Suprapubic skin (tissue), 4 donors: ENCODE data around the gene PIGL.

Experiments used
- CTCF ChIP-seq, 2 donors: fragments of 200-600 bp in 1 of 2; fragments of 450-650 bp in 1 of 2; sonication (generic) in 1 of 2; IDR thresholded peaks; one replicate each; pipeline ENCODE4 v1.5.1; 2016 to 2019; ENCODE audit warnings: antibody characterized with exemption in 2 of 2, mild to moderate bottlenecking in 1 of 2, moderate library complexity in 1 of 2
- EP300 ChIP-seq: sonication (generic); formaldehyde crosslinking; IDR thresholded peaks from one replicate; pipeline ENCODE4 v1.6.1; 2017; ENCODE audit warnings: antibody characterized with exemption
- POLR2A ChIP-seq, 2 donors: fragments of 450-650 bp; IDR thresholded peaks; one replicate each; pipeline ENCODE4 v1.6.1; 2017; ENCODE audit warnings: antibody characterized with exemption in 2 of 2, mild to moderate bottlenecking in 2 of 2, moderate library complexity in 2 of 2
- POLR2AphosphoS5 ChIP-seq, 3 donors: sonication (generic); formaldehyde crosslinking; IDR thresholded peaks; one replicate each; pipeline ENCODE4 v1.6.1; 2017; ENCODE audit warnings: antibody characterized with exemption in 3 of 3

GRCh38 chr17:16243801-16244567, 27.0 kb downstream of the PIGL start:
- TF ChIP-seq POLR2A (IDR thresholded peaks at IDR 0.05), result no peak
- TF ChIP-seq POLR2AphosphoS5 (IDR thresholded peaks at IDR 0.05), result no peak
- TF ChIP-seq CTCF (IDR thresholded peaks at IDR 0.05), result no peak
- no peak for TF ChIP-seq EP300
